Keratinocyte (primary cell): ENCODE data around the gene TCEANC2.

Experiments used
- CTCF ChIP-seq, 3 experiments: IDR thresholded peaks in 1 of 3; conservative IDR thresholded peaks in 1 of 3; optimal IDR thresholded peaks in 1 of 3; 2 replicates in 2 of 3; 3 replicates in 1 of 3; pipeline versions ENCODE3 to v1.5.1; 2011; ENCODE audit warnings: low read length in 3 of 3, mild to moderate bottlenecking in 3 of 3, moderate library complexity in 2 of 3, control low read depth in 1 of 3, inconsistent platforms in 1 of 3; ENCODE audit not compliant: insufficient read depth in 2 of 3; ENCODE audit errors: extremely low read depth in 1 of 3
- EZH2 ChIP-seq: IDR thresholded peaks from one replicate; pipeline ENCODE4 v1.6.1; 2012; ENCODE audit warnings: inconsistent platforms, mild to moderate bottlenecking, low read length, moderate library complexity

GRCh38 chr1:54018635-54019034, 34.8 kb upstream of the TCEANC2 start:
- TF ChIP-seq CTCF (optimal IDR thresholded peaks at IDR 0.05 in 1 of 3, IDR thresholded peaks at IDR 0.05 in 1 of 3, conservative IDR thresholded peaks at IDR 0.05 in 1 of 3; ENCODE audit: extremely low read depth in 1 of 3, insufficient read depth in 2 of 3, low read length in 3 of 3) (no peak), EZH2 (no peak)
